Measurements from ENCODE around the gene NCKAP5.

DNA sequence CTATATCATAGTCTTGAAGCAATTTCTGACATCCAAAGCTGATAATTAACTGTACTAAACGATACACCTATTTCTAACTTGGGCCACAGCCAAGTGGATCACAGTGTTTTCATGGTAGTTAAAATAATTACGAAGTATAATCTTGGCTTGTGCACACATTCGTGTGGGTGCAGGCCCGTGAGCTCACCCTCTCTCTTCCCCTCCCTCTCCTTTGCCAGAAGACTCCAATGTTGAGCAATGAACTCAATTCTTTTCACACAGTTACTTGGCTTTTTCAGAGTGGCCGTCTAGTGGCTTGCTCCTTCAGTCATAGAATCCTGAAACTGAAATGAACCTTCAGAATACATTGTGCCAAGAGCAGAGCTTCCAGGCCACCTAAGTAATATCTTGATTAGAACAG is 178.7 kb downstream of the NCKAP5 start:
- TF ChIP-seq CTCF (IDR thresholded peaks at IDR 0.05; ENCODE audit: insufficient read depth, low read depth, low read length) = no peak
- TF ChIP-seq EZH2 (IDR thresholded peaks at IDR 0.05; ENCODE audit: insufficient read depth, low read length) = no peak
